ENCODE data around the gene STK17A. TPM values are rescaled to one million over a fixed set of nuclear protein-coding genes. Genes with fewer than 3 reads are reported as not detected.

STK17A gene
- polyA plus RNA-seq, 1 donor = 18.5 TPM

DNA sequence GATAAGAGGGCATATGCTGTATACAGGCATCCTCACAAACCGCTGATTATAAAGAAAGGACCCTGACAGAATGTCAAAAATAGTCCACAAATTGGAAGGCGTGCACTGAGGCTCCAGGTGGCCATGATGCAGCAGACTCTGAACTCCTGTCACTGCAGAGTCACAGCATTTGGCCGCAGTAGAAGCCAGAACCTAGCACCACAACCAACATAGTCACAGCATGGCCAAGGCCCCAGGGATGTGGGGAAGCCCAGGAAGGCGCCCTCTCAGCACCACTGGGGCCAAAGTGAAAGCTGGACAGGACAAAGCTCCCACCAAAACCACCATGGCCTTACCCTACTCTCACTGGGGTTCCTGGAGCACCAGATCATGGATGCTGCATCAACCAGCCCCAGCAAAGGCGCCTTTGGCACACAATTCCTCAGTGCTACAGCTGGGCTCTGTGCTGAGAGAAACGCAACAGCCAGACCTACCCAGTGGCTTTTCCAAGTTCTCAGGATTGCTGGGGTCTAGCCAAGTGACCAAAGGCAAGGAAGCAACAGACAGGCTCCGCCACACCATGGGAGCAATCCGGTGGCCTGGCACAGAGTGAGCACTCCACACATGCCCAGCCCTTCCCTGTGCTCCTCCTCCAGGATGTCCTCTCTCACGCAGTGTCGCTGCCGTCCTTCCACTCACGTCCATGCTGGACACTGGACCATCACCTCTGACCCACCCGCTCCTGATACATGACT, 60.2 kb downstream of the STK17A start:
- Histone ChIP-seq H3K4me3 (ENCODE audit: low read length) (no peak overlapping the region), H3K36me3 (ENCODE audit: control insufficient read depth, insufficient read depth, low read length) (peaks cover 56% of the 10 kb centered on the region), H3K27ac (ENCODE audit: low read length) (no peak overlapping the region), H3K27me3 (ENCODE audit: control insufficient read depth, insufficient read depth, low read length) (no peaks in the 10 kb centered on the region), H3K4me1 (ENCODE audit: control insufficient read depth, insufficient read depth, low read length) (peaks cover 22% of the 10 kb centered on the region), H3K9me3 (ENCODE audit: control insufficient read depth, low read depth, low read length) (no peaks in the 10 kb centered on the region)
- WGBS (ENCODE audit: insufficient coverage, low lambda C conversion rate) = no CpG with 5 or more reads among the region's 13 CpGs
- DNase-seq = no peak

DNA sequence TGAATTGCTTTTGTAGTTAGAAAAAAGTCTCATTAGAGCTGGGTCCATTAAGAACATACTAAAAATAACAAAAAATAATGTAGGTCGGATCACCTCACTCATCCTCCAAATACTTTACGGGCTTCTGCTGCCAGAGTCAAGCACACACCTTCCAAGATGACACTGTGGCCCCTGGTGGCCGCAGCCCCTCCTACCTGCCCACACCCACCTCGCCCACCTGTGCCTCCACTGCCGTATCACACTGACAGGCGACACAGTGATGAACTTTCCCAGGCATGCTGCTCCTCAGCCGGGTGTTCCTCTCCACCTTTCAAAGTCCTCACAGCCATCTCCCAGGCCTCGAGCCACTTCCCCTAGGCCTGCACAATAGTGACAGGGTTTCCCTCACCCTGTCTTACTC, 60.9 kb downstream of the STK17A start:
- H3K4me1 ChIP-seq (ENCODE audit: control insufficient read depth, insufficient read depth, low read length) = peaks cover 22% of the 10 kb centered on the region
- no peak for DNase-seq
- H3K36me3 ChIP-seq (ENCODE audit: control insufficient read depth, insufficient read depth, low read length) = peaks cover 54% of the 10 kb centered on the region
- WGBS (ENCODE audit: insufficient coverage, low lambda C conversion rate) = no CpG with 5 or more reads among the region's 8 CpGs
- no peak overlapping the region for H3K4me3 ChIP-seq (ENCODE audit: low read length)
- no peaks in the 10 kb centered on the region for H3K9me3 ChIP-seq (ENCODE audit: control insufficient read depth, low read depth, low read length)
- H3K27ac ChIP-seq (ENCODE audit: low read length) = no peak overlapping the region
- no peaks in the 10 kb centered on the region for H3K27me3 ChIP-seq (ENCODE audit: control insufficient read depth, insufficient read depth, low read length)

DNA sequence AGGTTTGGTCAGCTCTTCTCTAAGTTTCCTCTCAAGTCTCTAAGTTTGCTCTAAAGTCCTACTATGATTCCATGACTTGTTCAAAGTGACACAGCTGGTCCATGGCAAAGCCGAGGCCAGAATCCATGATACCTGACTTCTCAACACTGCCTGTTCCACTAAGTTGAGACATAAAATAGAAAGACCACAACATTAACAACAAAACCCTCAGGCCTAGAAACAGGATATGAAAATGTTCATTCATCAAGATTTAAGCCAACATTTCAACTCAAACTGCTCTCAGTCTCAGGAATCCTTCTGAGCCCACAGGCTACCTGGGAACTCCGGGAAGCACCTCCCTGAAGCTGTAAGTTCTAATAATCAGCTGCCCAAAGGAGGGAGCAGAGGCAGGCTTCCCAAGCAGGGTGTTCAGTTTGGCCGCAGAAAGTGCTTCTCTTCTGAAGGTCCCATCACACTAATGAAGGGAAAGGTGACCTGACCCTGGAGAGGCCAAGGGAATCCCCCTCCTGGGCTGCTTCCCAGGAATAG, 62.9 kb downstream of the STK17A start:
- no peak for DNase-seq
- Histone ChIP-seq H3K27me3 (ENCODE audit: control insufficient read depth, insufficient read depth, low read length) (no peaks in the 10 kb centered on the region), H3K27ac (ENCODE audit: low read length) (no peak overlapping the region), H3K4me3 (ENCODE audit: low read length) (no peak overlapping the region), H3K4me1 (ENCODE audit: control insufficient read depth, insufficient read depth, low read length) (peaks cover 7% of the 10 kb centered on the region), H3K9me3 (ENCODE audit: control insufficient read depth, low read depth, low read length) (no peaks in the 10 kb centered on the region), H3K36me3 (ENCODE audit: control insufficient read depth, insufficient read depth, low read length) (peaks cover 50% of the 10 kb centered on the region)
- WGBS (ENCODE audit: insufficient coverage, low lambda C conversion rate) = no CpG with 5 or more reads among the region's 3 CpGs

DNA sequence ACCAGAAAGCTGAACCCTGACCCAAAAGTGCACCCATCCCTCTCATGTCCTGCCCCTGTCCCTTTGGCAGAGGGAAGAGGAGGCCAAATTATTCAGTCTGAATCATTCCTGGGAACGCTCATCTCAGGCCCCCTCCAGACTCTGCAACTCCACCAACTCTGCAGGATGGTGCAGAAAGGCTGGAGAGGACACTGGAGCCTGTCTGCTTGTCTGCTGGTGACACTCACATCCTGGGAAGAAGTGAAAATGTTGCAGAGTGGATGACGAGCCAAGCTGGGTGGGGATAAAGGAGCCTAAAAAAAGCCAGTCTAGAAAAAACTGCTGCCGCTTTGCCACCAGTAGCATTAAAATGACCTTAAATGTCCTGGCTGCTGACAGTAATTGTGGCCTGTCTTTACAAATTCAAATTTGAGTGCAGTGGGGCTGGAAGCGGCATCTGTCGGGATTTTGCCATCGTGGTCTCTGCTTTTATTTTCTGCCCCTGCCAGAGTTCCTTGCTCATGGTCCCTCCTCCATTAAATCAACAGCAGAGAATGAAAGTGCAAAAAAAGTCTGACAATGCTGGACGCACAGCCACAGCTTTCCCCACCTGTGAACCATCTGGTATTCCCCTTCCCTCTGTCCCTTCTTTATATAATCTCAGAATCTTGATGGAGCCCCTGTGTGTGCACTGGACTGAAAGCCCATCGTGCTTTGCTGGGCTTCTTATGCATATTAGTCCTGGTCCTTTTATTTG, 63.9 kb downstream of the STK17A start:
- Histone ChIP-seq H3K4me3 (ENCODE audit: low read length) (no peak overlapping the region), H3K27ac (ENCODE audit: low read length) (peak overlapping the region; percentile 65), H3K27me3 (ENCODE audit: control insufficient read depth, insufficient read depth, low read length) (no peaks in the 10 kb centered on the region), H3K9me3 (ENCODE audit: control insufficient read depth, low read depth, low read length) (no peaks in the 10 kb centered on the region), H3K4me1 (ENCODE audit: control insufficient read depth, insufficient read depth, low read length) (peaks cover 6% of the 10 kb centered on the region), H3K36me3 (ENCODE audit: control insufficient read depth, insufficient read depth, low read length) (peaks cover 52% of the 10 kb centered on the region)
- no CpG with 5 or more reads among the region's 8 CpGs for WGBS (ENCODE audit: insufficient coverage, low lambda C conversion rate)
- DNase-seq = no peak

DNA sequence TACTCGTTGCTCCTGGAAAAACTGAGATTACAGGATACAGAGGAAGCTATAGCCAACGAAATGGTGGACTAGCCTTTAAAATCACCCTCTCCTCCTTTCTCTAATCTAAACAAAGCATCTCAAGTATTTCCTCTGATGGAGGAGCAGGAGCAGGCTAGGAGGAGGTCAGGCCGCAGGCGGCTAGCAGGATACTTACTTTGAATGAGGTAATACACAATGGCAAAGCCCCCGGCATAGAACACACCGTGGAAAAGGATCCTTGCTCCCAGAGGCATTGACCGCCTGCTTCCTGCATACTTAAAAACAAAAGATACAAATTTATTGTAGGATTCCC, 64.4 kb downstream of the STK17A start:
- Histone ChIP-seq H3K4me1 (ENCODE audit: control insufficient read depth, insufficient read depth, low read length) (peaks cover 6% of the 10 kb centered on the region), H3K36me3 (ENCODE audit: control insufficient read depth, insufficient read depth, low read length) (peaks cover 50% of the 10 kb centered on the region), H3K27ac (ENCODE audit: low read length) (peak overlapping the region; percentile 65), H3K9me3 (ENCODE audit: control insufficient read depth, low read depth, low read length) (no peaks in the 10 kb centered on the region), H3K4me3 (ENCODE audit: low read length) (no peak overlapping the region), H3K27me3 (ENCODE audit: control insufficient read depth, insufficient read depth, low read length) (no peaks in the 10 kb centered on the region)
- 80% methylated on average over 2 of the region's 7 CpGs for WGBS (ENCODE audit: insufficient coverage, low lambda C conversion rate)
- no peak for DNase-seq

DNA sequence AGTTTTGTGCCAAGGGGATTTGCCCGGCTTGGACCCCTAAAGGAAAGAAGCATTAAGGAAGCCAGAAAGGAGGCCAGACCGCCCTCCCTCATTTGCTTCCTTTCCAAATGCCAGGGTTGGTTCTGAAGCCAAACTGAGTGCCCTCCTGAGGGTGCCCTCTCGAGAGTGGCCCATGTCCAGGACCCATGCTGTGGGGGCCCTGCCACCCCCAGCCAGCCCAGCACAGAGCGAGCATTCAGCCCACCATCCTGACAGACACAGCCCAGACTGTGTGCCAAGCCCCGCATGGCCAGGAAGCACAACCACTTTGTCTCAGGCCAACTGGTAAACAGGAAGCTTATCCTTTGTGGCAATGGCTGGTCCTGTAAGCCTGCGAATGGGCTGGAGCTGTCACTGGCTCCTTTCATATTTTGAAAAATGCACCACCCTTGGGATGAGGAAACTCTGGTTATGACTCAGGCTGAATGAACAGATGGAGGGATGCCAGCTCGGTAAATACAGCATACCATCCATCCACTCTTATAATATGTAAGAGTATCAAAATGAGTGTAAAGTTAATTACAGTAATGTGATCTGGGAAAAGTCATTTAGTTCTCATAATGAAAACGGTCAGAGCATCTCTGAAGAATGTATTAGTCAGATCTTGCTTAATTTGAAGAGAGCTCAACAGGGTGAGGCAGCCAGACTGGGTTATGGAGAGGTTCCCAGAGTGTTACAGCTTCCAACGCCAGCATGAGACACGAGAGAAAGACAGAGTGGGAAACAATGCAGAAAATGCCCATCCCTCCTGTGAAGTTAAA, 65.0 kb downstream of the STK17A start:
- H3K4me3 ChIP-seq (ENCODE audit: low read length) = no peak overlapping the region
- H3K9me3 ChIP-seq (ENCODE audit: control insufficient read depth, low read depth, low read length) = no peaks in the 10 kb centered on the region
- DNase-seq = peak; percentile 37 to 41
- no peaks in the 10 kb centered on the region for H3K27me3 ChIP-seq (ENCODE audit: control insufficient read depth, insufficient read depth, low read length)
- peaks cover 48% of the 10 kb centered on the region for H3K36me3 ChIP-seq (ENCODE audit: control insufficient read depth, insufficient read depth, low read length)
- H3K27ac ChIP-seq (ENCODE audit: low read length) = peak overlapping the region; percentile 65
- WGBS (ENCODE audit: insufficient coverage, low lambda C conversion rate) = no CpG with 5 or more reads among the region's 10 CpGs
- peaks cover 6% of the 10 kb centered on the region for H3K4me1 ChIP-seq (ENCODE audit: control insufficient read depth, insufficient read depth, low read length)

DNA sequence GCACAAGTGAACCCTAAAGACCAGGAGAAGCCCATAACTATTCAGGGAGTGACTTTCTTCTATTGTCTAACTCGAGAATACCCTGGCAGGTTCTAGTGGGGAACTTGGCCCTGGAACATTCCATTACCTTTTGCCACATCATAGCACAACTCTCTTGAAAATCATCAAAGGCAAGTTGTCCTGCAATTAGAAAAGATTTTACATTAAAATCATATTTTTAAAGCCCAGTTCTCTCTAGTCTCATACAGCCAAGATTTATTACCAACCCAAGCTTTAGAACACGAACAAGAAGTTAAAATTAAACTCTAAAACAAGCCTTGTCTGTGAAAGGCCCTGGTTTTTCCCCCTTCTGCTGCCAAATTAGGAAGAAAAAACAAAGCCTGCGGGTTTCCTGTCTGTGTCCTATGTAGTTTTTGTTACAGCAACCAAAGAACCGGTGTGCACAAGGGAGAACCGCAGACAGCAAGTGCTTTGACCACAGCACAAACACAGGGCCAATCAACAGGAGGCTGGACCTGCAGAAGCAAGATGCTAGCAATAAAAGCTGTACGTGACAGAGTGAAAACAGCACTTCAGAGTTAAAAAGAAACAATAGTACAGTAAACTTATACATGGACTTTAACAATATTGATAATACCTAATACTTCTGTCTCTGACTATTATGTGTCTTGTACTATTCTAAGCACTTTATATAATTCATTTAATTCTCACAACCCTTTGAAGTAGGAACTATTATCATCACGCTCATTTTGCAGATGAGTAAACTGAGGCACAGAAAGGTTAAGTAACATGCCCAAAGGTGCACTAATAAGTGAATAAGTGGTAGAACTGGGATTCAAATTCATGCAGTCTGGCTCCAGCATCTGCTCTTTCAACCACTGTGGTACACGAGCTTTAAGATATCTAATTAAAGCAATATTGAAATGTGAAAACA, 65.8 kb downstream of the STK17A start:
- Histone ChIP-seq H3K27ac (ENCODE audit: low read length) (peak overlapping the region; percentile 65), H3K9me3 (ENCODE audit: control insufficient read depth, low read depth, low read length) (no peaks in the 10 kb centered on the region), H3K36me3 (ENCODE audit: control insufficient read depth, insufficient read depth, low read length) (peaks cover 41% of the 10 kb centered on the region), H3K4me3 (ENCODE audit: low read length) (no peak overlapping the region), H3K27me3 (ENCODE audit: control insufficient read depth, insufficient read depth, low read length) (no peaks in the 10 kb centered on the region), H3K4me1 (ENCODE audit: control insufficient read depth, insufficient read depth, low read length) (peaks cover 6% of the 10 kb centered on the region)
- peak in 1 of 2 donors; percentile 27 for DNase-seq
- 100% methylated on average over 1 of the region's 8 CpGs for WGBS (ENCODE audit: insufficient coverage, low lambda C conversion rate)

DNA sequence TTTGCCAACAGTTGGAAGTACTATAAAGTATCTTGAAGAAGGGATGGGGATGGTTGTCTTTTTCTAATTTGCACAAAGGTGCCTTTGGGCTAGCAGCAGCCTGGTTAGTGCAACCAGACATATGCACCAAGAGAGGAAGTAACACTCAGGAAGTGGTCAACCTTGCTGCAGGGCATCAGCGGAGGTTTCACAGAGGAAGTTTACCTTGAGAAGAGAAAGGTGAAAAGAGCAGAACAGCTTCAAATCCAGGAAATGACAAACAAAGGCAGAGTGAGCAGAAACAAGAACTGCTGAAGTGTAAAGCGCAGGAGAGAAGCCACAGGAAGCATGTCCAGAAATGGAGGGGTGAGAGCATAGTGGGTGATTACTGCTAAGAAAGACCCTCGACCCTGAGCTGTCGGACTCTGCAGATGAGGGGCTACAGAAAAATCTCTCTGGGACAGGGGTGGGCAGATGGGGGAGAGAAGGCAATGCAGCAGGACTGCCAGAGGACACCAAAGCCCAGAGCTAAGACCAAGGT, 66.9 kb downstream of the STK17A start:
- peaks cover 36% of the 10 kb centered on the region for H3K36me3 ChIP-seq (ENCODE audit: control insufficient read depth, insufficient read depth, low read length)
- DNase-seq = peak; percentile 27 to 32
- H3K27ac ChIP-seq (ENCODE audit: low read length) = no peak overlapping the region
- H3K9me3 ChIP-seq (ENCODE audit: control insufficient read depth, low read depth, low read length) = no peaks in the 10 kb centered on the region
- no peaks in the 10 kb centered on the region for H3K27me3 ChIP-seq (ENCODE audit: control insufficient read depth, insufficient read depth, low read length)
- no peak overlapping the region for H3K4me3 ChIP-seq (ENCODE audit: low read length)
- peaks cover 6% of the 10 kb centered on the region for H3K4me1 ChIP-seq (ENCODE audit: control insufficient read depth, insufficient read depth, low read length)
- 80% methylated on average over 1 of the region's 4 CpGs for WGBS (ENCODE audit: insufficient coverage, low lambda C conversion rate)

DNA sequence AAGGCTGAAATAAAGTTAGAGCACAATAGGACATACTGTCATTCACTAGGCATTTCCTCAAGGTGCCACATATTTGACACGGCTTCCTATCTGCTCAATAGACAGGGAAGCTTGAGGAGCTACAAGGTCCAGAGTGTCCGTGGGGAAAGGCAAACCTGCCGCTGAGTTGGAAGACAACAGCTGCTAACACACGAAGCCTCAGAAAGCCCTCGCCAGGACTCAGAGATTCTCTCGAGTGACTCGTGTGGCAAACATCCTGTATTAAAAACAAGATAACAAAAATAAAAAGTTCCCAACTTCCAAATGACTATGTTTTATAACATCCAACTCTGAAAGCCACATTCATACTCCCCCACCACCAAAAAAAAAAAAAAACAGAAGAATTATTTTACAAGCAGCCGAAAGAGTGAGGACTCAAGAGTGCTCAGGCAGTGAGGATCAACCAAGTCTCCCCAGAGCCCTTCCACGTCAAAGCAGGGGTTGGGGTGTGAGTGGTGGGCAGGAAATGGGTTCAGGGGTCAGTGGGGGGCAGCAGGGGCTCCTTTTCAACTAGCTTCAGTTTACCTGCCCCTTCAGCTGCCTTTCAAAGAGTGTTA, 67.6 kb downstream of the STK17A start:
- no CpG with 5 or more reads among the region's 9 CpGs for WGBS (ENCODE audit: insufficient coverage, low lambda C conversion rate)
- no peak overlapping the region for H3K4me3 ChIP-seq (ENCODE audit: low read length)
- DNase-seq = no peak
- no peaks in the 10 kb centered on the region for H3K27me3 ChIP-seq (ENCODE audit: control insufficient read depth, insufficient read depth, low read length)
- no peak overlapping the region for H3K27ac ChIP-seq (ENCODE audit: low read length)
- H3K9me3 ChIP-seq (ENCODE audit: control insufficient read depth, low read depth, low read length) = no peaks in the 10 kb centered on the region
- peaks cover 30% of the 10 kb centered on the region for H3K36me3 ChIP-seq (ENCODE audit: control insufficient read depth, insufficient read depth, low read length)
- H3K4me1 ChIP-seq (ENCODE audit: control insufficient read depth, insufficient read depth, low read length) = peaks cover 6% of the 10 kb centered on the region

Measured in large intestine (tissue), 3 donors.